ENCODE results near the gene NRIP1.

DNA sequence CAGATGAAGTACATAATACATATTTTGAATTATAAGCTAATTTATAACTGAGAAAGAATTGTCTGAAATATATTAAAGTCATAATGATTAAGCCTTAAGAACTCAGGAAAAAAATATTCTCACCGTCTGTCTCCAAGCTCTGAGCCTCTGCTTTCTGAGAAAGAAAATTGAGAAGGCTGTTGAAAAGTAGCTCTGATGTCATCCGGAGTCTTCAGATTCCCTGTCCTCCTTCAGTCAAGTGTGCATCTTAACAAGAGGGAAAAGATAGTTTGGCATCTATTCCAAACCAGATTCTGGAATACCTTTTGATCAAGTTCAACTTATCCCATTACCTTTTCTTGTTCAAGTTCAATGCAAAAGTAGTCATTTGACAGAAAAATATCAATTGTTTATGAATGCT lies 50.6 kb downstream of the NRIP1 start:
- TF ChIP-seq, protein P1, sequence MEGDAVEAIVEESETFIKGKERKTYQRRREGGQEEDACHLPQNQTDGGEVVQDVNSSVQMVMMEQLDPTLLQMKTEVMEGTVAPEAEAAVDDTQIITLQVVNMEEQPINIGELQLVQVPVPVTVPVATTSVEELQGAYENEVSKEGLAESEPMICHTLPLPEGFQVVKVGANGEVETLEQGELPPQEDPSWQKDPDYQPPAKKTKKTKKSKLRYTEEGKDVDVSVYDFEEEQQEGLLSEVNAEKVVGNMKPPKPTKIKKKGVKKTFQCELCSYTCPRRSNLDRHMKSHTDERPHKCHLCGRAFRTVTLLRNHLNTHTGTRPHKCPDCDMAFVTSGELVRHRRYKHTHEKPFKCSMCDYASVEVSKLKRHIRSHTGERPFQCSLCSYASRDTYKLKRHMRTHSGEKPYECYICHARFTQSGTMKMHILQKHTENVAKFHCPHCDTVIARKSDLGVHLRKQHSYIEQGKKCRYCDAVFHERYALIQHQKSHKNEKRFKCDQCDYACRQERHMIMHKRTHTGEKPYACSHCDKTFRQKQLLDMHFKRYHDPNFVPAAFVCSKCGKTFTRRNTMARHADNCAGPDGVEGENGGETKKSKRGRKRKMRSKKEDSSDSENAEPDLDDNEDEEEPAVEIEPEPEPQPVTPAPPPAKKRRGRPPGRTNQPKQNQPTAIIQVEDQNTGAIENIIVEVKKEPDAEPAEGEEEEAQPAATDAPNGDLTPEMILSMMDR (IDR thresholded peaks at IDR 0.05 in 2 of 3, conservative IDR thresholded peaks at IDR 0.05 in 1 of 3; ENCODE audit: control insufficient read depth in 2 of 3, extremely low read depth in 1 of 3, insufficient read depth in 1 of 3, low read depth in 3 of 3, low read length in 3 of 3): no peak
- TF ChIP-seq MEF2A (IDR thresholded peaks at IDR 0.05; ENCODE audit: insufficient read depth, low read depth, low read length) (no peak), EZH2 (IDR thresholded peaks at IDR 0.05; ENCODE audit: borderline replicate concordance, control insufficient read depth, low read depth, low read length) (no peak), CHD4 (IDR thresholded peaks at IDR 0.05) (no peak), ESRRA (IDR thresholded peaks at IDR 0.05; ENCODE audit: low read length) (no peak), MYC (IDR thresholded peaks at IDR 0.05; ENCODE audit: insufficient read depth, insufficient read length, insufficient replicate concordance, low read length, severe bottlenecking) (no peak)

All from GM12878 (cell line).